KMS-11 (cell line): ENCODE data around the gene C1RL.

Experiments used
- H2AFZ ChIP-seq: fragments of 200-600 bp; sonication (generic); 2 replicates; pipeline ENCODE4 v1.6.1; 2016; ENCODE audit warnings: antibody characterized with exemption, mixed run types, low read depth
- H3K27ac ChIP-seq: fragments of 200-600 bp; sonication (generic); 2 replicates; pipeline ENCODE4 v1.6.1; 2016; ENCODE audit warnings: mild to moderate bottlenecking, mixed run types
- H3K27me3 ChIP-seq: fragments of 200-600 bp; sonication (generic); 2 replicates; pipeline ENCODE4 v1.6.1; 2017; ENCODE audit warnings: mild to moderate bottlenecking, low read depth, mixed run types, moderate library complexity; ENCODE audit not compliant: insufficient read depth
- H3K36me3 ChIP-seq: fragments of 200-600 bp; sonication (generic); 2 replicates; pipeline ENCODE4 v1.6.1; 2017; ENCODE audit warnings: mild to moderate bottlenecking, mixed run types; ENCODE audit not compliant: insufficient read depth
- H3K4me1 ChIP-seq: fragments of 200-600 bp; sonication (generic); 2 replicates; pipeline ENCODE4 v1.6.1; 2016; ENCODE audit warnings: mild to moderate bottlenecking, low read depth, mixed run types; ENCODE audit not compliant: poor library complexity, severe bottlenecking
- H3K4me2 ChIP-seq: fragments of 200-600 bp; sonication (generic); 2 replicates; pipeline ENCODE4 v1.7.0; 2016; ENCODE audit warnings: mild to moderate bottlenecking, mixed run types
- H3K4me3 ChIP-seq: fragments of 200-600 bp; sonication (generic); IDR thresholded peaks from 2 replicates; pipeline ENCODE4 v1.6.1; 2017; ENCODE audit warnings: low read depth, low read length, mixed read lengths; ENCODE audit not compliant: insufficient read depth
- H3K79me2 ChIP-seq: fragments of 200-600 bp; sonication (generic); 2 replicates; pipeline ENCODE4 v1.6.1; 2016; ENCODE audit warnings: low read depth, mixed run types; ENCODE audit not compliant: insufficient read depth
- H3K9ac ChIP-seq: fragments of 200-600 bp; sonication (generic); 2 replicates; pipeline ENCODE4 v1.6.1; 2016; ENCODE audit warnings: mild to moderate bottlenecking, mixed run types
- H4K20me1 ChIP-seq: fragments of 200-600 bp; sonication (generic); 2 replicates; pipeline ENCODE4 v1.6.1; 2016; ENCODE audit warnings: mild to moderate bottlenecking, mixed run types; ENCODE audit not compliant: insufficient read depth
- TF ChIP-seq, protein P1 (sequence below): fragments of 200-600 bp; sonication (generic); conservative IDR thresholded peaks from 2 replicates; pipeline ENCODE4 v1.6.1; 2017; ENCODE audit warnings: low read depth, mild to moderate bottlenecking, antibody characterized with exemption, low read length, moderate library complexity, mixed read lengths

Gene C1RL

DNA sequence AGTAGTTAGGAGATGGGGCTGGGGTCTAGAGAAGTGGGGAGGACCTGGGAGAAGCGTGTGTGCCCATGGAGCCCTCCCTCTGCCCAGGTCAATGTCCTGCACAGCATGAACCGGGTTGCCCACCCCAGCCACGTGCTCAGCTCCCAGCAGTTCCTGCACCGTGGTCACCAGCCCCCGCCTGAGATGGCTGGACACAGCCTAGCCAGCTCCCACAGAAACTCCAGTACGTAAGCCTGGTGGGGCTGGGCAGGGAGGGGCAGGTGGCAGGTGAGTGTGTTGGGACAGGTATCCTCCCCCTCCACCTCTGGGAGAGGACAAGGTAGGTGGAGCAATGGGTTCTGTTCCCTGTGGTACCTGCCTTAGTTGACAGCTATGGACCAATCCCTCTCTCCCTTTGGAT lies 41.8 kb upstream of the C1RL start:
- Histone ChIP-seq H2AFZ (no peak overlapping the region), H3K79me2 (no peaks in the 10 kb centered on the region), H3K27ac (no peak overlapping the region), H3K4me2 (no peak overlapping the region), H3K27me3 (no peaks in the 10 kb centered on the region), H3K4me1 (no peaks in the 10 kb centered on the region), H3K36me3 (no peaks in the 10 kb centered on the region), H3K4me3 (no peak overlapping the region), H3K9ac (no peak overlapping the region), H4K20me1 (no peaks in the 10 kb centered on the region)
- TF ChIP-seq, protein P1, sequence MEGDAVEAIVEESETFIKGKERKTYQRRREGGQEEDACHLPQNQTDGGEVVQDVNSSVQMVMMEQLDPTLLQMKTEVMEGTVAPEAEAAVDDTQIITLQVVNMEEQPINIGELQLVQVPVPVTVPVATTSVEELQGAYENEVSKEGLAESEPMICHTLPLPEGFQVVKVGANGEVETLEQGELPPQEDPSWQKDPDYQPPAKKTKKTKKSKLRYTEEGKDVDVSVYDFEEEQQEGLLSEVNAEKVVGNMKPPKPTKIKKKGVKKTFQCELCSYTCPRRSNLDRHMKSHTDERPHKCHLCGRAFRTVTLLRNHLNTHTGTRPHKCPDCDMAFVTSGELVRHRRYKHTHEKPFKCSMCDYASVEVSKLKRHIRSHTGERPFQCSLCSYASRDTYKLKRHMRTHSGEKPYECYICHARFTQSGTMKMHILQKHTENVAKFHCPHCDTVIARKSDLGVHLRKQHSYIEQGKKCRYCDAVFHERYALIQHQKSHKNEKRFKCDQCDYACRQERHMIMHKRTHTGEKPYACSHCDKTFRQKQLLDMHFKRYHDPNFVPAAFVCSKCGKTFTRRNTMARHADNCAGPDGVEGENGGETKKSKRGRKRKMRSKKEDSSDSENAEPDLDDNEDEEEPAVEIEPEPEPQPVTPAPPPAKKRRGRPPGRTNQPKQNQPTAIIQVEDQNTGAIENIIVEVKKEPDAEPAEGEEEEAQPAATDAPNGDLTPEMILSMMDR: no peak

GRCh38 chr12:7150356-7150755 lies 41.3 kb upstream of the C1RL start:
- H2AFZ ChIP-seq: no peak overlapping the region
- no peaks in the 10 kb centered on the region for H3K27me3 ChIP-seq
- no peaks in the 10 kb centered on the region for H3K4me1 ChIP-seq
- H3K4me3 ChIP-seq: no peak overlapping the region
- no peak overlapping the region for H3K9ac ChIP-seq
- no peaks in the 10 kb centered on the region for H3K79me2 ChIP-seq
- TF ChIP-seq, protein P1: no peak
- no peak overlapping the region for H3K27ac ChIP-seq
- H4K20me1 ChIP-seq: no peaks in the 10 kb centered on the region
- H3K36me3 ChIP-seq: no peaks in the 10 kb centered on the region
- no peak overlapping the region for H3K4me2 ChIP-seq

- H4K20me1 ChIP-seq: no peaks in the 10 kb centered on the region
- TF ChIP-seq, protein P1: no peak
- H3K27me3 ChIP-seq: no peaks in the 10 kb centered on the region
- H3K4me3 ChIP-seq: no peak overlapping the region
- H3K36me3 ChIP-seq: no peaks in the 10 kb centered on the region
- no peaks in the 10 kb centered on the region for H3K4me1 ChIP-seq
- H3K27ac ChIP-seq: no peak overlapping the region
- H3K79me2 ChIP-seq: no peaks in the 10 kb centered on the region
- no peak overlapping the region for H2AFZ ChIP-seq
- H3K9ac ChIP-seq: no peak overlapping the region
- H3K4me2 ChIP-seq: no peak overlapping the region
Observed at GRCh38 chr12:7146906-7147305, 37.9 kb upstream of the C1RL start.

GRCh38 chr12:7146228-7146627 lies 37.2 kb upstream of the C1RL start:
- Histone ChIP-seq H2AFZ (no peak overlapping the region), H3K4me3 (no peak overlapping the region), H3K79me2 (no peaks in the 10 kb centered on the region), H3K36me3 (no peaks in the 10 kb centered on the region), H3K27me3 (no peaks in the 10 kb centered on the region), H4K20me1 (no peaks in the 10 kb centered on the region), H3K9ac (no peak overlapping the region), H3K4me1 (peaks cover 4% of the 10 kb centered on the region), H3K27ac (no peak overlapping the region), H3K4me2 (no peak overlapping the region)
- TF ChIP-seq, protein P1: no peak
